GM21381 (cell line): ENCODE measurements around the gene TPSB2.
"Not testable (repeated sequence)": the region's sequence is repeated elsewhere in the genome, so short reads cannot be mapped to it uniquely, and the experiment has no call there.

Source experiments
- ATAC-seq: cut with Tn5 transposase; IDR thresholded peaks from one replicate; pipeline ENCODE4 v1.9.1; 2021; ENCODE audit warnings: mild to moderate bottlenecking, moderate library complexity; ENCODE audit not compliant: unreplicated experiment

Gene TPSB2

DNA sequence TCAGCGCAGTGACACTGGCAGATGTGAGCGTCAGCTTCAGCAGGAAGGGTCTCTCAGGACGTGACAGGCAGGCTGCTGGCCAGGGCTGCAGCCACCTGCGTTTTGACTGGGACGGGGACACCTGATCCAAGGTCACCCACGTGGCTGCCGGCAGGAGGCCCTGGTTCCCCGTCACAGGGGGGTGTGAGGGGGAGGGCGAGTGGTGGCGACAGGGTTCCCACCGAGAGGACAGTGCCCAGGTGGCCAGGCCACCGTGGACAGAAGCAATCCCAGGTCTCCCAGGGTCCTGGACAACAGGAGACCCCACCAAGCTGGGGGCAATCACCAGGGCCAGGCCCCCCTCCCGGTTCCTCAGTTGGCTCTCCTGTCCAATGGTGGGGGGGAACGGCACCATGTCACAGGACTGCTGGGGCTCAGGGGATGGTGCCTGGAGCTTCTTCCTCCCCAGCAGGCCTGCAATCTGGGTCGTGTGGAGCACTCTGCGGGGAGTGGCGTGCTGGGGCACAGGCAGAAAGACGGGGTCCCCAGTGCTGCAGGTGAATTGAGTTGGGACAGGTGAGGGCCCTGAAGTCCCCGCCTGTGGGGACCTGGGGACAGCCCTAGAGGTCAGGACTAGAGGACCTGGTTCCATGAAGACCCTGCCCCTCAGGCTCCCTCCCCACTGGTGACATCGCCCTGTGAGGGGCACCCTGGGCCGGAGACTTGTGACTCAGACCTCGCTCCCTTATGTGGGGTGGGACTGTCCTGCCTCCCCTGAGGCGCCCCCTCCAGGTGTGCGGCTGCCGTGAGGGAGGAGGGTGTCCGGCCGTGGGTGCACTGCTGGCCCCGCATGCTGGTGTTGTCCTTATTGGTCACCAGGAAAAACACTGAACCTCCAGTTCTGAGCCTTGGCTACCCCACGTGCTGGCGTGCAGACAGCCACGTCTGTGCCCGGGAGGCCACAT, 14.2 kb upstream of the TPSB2 start:
- not testable (repeated sequence) for ATAC-seq

DNA sequence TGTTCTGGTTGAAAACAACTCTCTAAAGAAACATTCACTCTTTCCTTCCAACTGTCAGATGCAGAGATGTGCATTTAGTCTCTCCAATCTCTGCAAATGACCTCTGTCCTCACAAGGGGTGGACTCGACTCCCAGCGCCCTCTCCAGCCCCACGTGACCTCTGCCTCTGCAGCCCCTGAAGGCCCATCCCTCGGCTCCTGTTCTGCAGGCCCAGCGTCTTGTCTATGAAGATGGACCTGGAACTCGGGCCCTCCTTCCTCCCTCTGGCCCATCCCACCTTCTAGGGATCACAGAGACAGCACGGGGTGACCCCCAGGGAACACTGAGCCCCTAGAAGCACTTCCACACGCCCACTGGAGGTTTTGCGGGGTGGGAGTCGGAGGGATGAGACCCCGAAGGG, 13.4 kb upstream of the TPSB2 start:
- ATAC-seq: not testable (repeated sequence)

GRCh38 chr16:1241081-1241480, 11.1 kb upstream of the TPSB2 start:
- not testable (repeated sequence) for ATAC-seq

- ATAC-seq: not testable (repeated sequence)
Measured at GRCh38 chr16:1240436-1240835, 10.5 kb upstream of the TPSB2 start, which contains the start of gene TPSAB1. Gene TPSAB1 (plus strand): TSS chr16:1240705. CDS start chr16:1240939, 234 bp downstream.

DNA sequence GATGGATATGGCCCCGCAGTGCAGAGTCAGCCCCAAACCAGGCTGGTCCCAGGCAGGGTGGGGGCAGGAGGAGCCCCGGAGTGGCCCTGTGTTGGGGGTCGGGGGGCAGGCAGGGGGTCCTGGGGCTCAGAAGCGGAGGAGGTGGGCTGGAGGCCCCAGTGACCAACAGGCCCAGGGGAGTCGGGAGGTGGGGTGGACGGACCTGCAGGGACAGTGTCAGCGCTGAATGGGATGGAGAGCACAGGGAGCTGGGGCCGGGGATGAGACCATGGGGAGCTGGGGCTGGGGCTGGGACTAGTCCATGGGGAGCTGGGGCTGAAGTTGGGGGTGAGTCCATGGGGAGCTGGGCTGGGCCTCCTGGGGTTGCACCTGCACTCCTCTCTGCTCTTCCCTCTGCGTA, 9.6 kb upstream of the TPSB2 start:
- ATAC-seq: not testable (repeated sequence)

GRCh38 chr16:1238909-1239308, 8.9 kb upstream of the TPSB2 start:
- not testable (repeated sequence) for ATAC-seq

DNA sequence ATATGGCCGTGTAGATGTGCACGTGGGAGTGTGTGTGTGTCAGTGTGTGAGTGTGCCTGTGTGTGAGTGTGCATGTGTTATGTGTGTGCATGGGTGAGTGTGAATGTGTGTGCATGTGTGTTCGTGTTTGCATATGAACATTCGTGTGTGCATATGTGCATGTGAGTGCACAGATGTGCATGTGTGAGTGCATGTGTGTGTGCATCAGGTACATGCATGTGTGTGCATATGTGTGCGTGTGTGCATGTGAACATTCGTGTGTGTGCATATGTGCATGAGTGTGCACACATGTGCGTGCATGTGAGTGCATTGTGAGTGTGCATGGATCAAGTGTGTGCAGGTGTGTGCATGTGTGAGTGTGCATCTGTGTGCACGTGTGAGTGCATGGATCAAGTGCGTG, 8.0 kb upstream of the TPSB2 start:
- ATAC-seq: no peak

DNA sequence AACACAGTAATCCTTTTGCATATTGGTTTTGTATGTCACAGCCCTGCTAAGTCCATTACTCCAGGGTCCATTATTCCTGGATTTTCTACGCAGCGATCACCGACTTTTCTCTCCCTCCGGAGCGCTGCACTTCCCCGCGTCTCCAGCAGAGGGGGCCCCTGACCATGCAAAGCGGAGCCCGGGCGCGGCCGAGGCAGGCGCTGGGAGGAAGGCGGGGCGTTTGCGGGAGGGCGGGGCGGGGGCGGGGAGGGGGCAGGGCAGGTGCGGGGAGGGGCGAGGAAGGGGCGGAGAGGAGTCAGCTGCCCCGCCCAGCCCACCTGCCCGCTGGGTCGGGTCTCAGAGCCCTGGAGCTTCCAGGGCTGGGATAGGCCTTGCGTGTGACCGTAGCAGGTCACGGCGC, 6.7 kb upstream of the TPSB2 start:
- ATAC-seq: not testable (repeated sequence)

GRCh38 chr16:1232049-1232748, 2.2 kb upstream of the TPSB2 start:
- ATAC-seq: not testable (repeated sequence)

GRCh38 chr16:1231301-1231700, 1.3 kb upstream of the TPSB2 start:
- not testable (repeated sequence) for ATAC-seq

DNA sequence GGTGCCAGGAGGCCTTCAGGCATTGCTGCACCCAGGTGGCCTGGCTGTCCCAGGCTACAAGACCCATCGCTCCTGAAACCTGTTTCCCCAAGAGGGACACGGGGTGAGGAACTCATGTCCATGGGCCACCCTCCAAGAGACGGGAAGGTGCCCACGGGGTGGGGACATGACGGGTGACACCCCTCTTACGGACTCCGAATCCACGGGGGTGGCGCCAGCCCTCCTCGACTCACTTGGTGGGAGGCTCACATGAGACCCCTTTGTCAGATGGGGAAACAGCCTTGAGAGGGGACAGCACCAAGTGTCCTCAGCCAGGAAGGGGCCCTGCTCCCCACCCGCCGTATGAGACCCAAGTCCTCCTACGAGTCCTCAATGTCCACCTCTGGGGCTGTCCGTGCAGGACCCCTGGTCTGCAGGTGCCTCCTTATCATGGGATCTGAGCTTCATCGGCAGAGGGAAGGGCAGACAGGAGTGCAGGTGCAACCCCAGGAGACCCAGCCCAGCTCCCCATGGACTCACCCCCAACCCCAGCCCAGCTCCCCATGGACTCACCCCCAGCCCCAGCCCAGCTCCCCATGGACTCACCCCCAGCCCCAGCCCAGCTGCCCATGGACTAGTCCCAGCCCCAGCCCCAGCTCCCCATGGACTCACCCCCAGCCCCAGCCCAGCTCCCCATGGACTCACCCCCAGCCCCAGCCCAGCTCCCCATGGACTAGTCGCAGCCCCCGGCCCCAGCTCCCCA, 658 bp upstream of the TPSB2 start:
- ATAC-seq: not testable (repeated sequence)

DNA sequence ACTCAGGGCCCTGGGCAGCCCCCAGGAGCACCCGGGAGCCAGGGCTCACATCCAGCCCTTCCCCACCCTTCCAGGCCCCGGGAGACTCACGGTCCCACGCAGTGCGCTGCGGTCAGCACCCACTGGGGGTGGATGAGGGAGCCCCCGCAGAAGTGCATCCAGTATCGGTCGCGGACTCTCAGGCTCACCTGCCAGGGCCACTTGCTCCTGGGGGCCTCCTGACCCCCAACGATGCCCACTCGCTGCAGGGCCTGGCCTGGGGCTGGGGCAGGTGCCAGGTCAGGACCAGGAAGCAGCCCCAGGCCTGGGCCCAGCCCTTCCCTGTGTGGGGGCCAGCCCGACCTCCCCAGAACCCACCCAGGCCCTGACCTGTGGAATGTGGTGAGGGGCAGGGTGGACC, 508 bp downstream of the TPSB2 start:
- not testable (repeated sequence) for ATAC-seq

- ATAC-seq: not testable (repeated sequence)
Measured at GRCh38 chr16:1228227-1228626, 1.8 kb downstream of the TPSB2 start.

- not testable (repeated sequence) for ATAC-seq
Measured at GRCh38 chr16:1226692-1227091, 3.3 kb downstream of the TPSB2 start.

- not testable (repeated sequence) for ATAC-seq
Measured at GRCh38 chr16:1225728-1226311, 4.2 kb downstream of the TPSB2 start.

GRCh38 chr16:1225051-1225451, 4.9 kb downstream of the TPSB2 start, which contains the start of gene TPSG1:
Gene TPSG1 (minus strand): TSS chr16:1225268. CDS start chr16:1225252, 16 bp downstream.
- no peak for ATAC-seq

DNA sequence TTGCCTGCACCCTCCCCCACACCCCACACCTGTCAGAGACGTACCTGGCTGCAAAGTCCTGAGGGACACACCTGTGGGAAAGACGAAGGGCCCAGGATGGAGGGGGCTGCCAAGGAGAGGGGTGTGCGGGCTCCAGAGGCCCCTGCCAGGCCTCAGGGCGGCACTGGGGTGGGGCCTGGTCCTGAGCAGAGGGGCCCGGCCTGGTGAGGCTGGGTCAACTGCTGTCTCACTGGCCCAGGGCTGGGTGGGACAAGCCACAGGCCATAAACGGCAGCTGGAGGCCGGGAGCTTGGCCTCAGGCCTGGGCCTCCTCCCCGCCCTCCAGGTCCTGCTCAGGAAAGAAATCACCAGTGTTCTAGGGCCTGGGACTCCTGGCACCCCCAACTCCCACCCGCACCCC, 5.4 kb downstream of the TPSB2 start:
- no peak for ATAC-seq

GRCh38 chr16:1223355-1224214, 6.4 kb downstream of the TPSB2 start:
- ATAC-seq: no peak

GRCh38 chr16:1222553-1223354, 7.2 kb downstream of the TPSB2 start:
- no peak for ATAC-seq
